ENCODE measurements around the gene STMP1.

DNA sequence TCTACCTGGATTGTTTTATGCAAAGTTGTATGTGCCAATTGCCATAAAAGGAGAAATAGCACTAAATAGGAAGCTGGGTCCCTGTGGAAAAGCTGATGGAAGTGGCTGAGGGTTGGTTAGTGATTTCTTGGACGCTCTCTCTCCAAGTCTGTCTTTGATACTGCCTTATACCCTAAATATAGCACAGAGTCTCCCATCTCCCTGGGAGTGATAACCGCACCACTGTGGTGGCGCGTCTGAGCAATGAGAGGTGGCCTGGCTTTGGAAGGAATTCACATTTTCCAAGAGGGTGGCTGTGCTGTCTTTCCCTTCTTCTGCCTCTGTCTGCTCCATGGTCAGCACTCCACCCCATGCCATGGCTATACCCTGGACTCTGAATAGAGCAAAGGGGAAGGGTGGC is 31.2 kb downstream of the STMP1 start:
- TF ChIP-seq, protein P1, sequence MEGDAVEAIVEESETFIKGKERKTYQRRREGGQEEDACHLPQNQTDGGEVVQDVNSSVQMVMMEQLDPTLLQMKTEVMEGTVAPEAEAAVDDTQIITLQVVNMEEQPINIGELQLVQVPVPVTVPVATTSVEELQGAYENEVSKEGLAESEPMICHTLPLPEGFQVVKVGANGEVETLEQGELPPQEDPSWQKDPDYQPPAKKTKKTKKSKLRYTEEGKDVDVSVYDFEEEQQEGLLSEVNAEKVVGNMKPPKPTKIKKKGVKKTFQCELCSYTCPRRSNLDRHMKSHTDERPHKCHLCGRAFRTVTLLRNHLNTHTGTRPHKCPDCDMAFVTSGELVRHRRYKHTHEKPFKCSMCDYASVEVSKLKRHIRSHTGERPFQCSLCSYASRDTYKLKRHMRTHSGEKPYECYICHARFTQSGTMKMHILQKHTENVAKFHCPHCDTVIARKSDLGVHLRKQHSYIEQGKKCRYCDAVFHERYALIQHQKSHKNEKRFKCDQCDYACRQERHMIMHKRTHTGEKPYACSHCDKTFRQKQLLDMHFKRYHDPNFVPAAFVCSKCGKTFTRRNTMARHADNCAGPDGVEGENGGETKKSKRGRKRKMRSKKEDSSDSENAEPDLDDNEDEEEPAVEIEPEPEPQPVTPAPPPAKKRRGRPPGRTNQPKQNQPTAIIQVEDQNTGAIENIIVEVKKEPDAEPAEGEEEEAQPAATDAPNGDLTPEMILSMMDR (IDR thresholded peaks at IDR 0.05 in 8 of 11, conservative IDR thresholded peaks at IDR 0.05 in 3 of 11): no peak
- TF ChIP-seq POLR2AphosphoS5 (IDR thresholded peaks at IDR 0.05): no peak
